NCI-H1417 (cell line): ENCODE data around the gene OVOL2.

ENCODE experiments used
- DNase-seq, 3 experiments: peaks; one replicate each; lab custom pipeline; 2025; lab: John Stamatoyannopoulos, UW

OVOL2 gene

GRCh38 chr20:17985388-17986018, 72.2 kb downstream of the OVOL2 start:
- no peak for DNase-seq

- no peak for DNase-seq
Measured at GRCh38 chr20:17976305-17976704, 81.4 kb downstream of the OVOL2 start.
